Upper lobe of right lung (tissue), 1 donor: ENCODE data around the gene AGPAT1. TPM values are rescaled to one million over a fixed set of nuclear protein-coding genes. Genes with fewer than 3 reads are reported as not detected.

Source experiments
- ATAC-seq: fragments of 200-7000 bp; cut with Tn5 transposase; one replicate; pipeline ENCODE4 v1.9.1; 2020; ENCODE audit warnings: mild to moderate bottlenecking, moderate library complexity
- DNase-seq: peaks from one replicate; pipeline ENCODE4 v3.0.0-alpha.2; 2020
- H3K27ac ChIP-seq: fragments of 200-600 bp; one replicate; pipeline ENCODE4 v1.8.0; 2022
- H3K27me3 ChIP-seq: fragments of 200-600 bp; one replicate; pipeline ENCODE4 v1.8.0; 2022; ENCODE audit warnings: mild to moderate bottlenecking
- H3K36me3 ChIP-seq: fragments of 200-600 bp; one replicate; pipeline ENCODE4 v1.8.0; 2022
- H3K4me1 ChIP-seq: fragments of 200-600 bp; one replicate; pipeline ENCODE4 v1.8.0; 2022
- H3K4me3 ChIP-seq: fragments of 200-600 bp; one replicate; pipeline ENCODE4 v1.8.0; 2022; ENCODE audit warnings: mild to moderate bottlenecking
- H3K9me3 ChIP-seq: fragments of 200-600 bp; one replicate; pipeline ENCODE4 v1.8.0; 2022
- CTCF ChIP-seq: fragments of 200-600 bp; IDR thresholded peaks from one replicate; pipeline ENCODE4 v1.8.0; 2022; ENCODE audit warnings: antibody characterized with exemption
- intact Hi-C: fragments of 100-400 bp; cut with DNase I; formaldehyde crosslinking; loops from one replicate; pipeline ENCODE4 v1.11.0; 2022
- long read RNA-seq: library from polyadenylated mRNA; unstranded; transcript quantifications from one replicate; pipeline ENCODE4 v2.0.0, GENCODE V29; 2021
- total RNA-seq: library from RNA; stranded (reverse); fragmentation: NEBNext Ultra II Directional; extraction: Animal tissue kit (Norgen Biotek cat#: 25700); gene quantifications from one replicate; pipeline ENCODE4 v1.2.1, GENCODE V29; 2021
- donor health status: DM: no; HTN: yes; CAD: no; lungs with severe emphysema.

Gene AGPAT1
- 53.0 TPM for total RNA-seq
- long read RNA-seq, transcript AGPAT1-203 (7 exons, 2,234 nt): major isoform, 68 of 89 reads
- long read RNA-seq, partial matches to known transcripts: 7 of 89 reads
- long read RNA-seq, other reads (novel, unspliced or antisense): 11 of 89 reads

- H3K27me3 ChIP-seq: no peaks in the 10 kb centered on the region
- H3K9me3 ChIP-seq: no peaks in the 10 kb centered on the region
- DNase-seq (peak; percentile 97), ATAC-seq (peak; percentile 81)
- peak within 1 kb of the TSS; percentile 98 for H3K27ac ChIP-seq
- TF ChIP-seq CTCF: no peak
- H3K4me3 ChIP-seq: peak within 1 kb of the TSS; percentile 85
- H3K4me1 ChIP-seq: peaks cover 37% of the 10 kb centered on the region
- intact Hi-C loops: no loop called here
- peaks cover 11% of the 10 kb centered on the region for H3K36me3 ChIP-seq
These were observed at the start of gene AGPAT1 for GRCh38 chr6:32175711-32176475. Gene AGPAT1 (minus strand): TSS chr6:32176084. CDS start chr6:32171496, 4,588 bp downstream.

- peak overlapping the region; percentile 75 for H3K27ac ChIP-seq
- H3K4me1 ChIP-seq: no peaks in the 10 kb centered on the region
- ATAC-seq: no peak
- no peak for DNase-seq
- no peaks in the 10 kb centered on the region for H3K27me3 ChIP-seq
- TF ChIP-seq CTCF: no peak
- no peak overlapping the region for H3K4me3 ChIP-seq
- intact Hi-C loops: no loop called here
- H3K9me3 ChIP-seq: no peaks in the 10 kb centered on the region
- H3K36me3 ChIP-seq: no peaks in the 10 kb centered on the region
These were observed 48.8 kb upstream of the AGPAT1 start for GRCh38 chr6:32224696-32225095.

GRCh38 chr6:32223258-32224235, 47.7 kb upstream of the AGPAT1 start, which contains the start of gene NOTCH4:
Gene NOTCH4 (minus strand): TSS chr6:32224067. CDS start chr6:32223928, 139 bp downstream.
- H3K27ac ChIP-seq: peak within 1 kb of the TSS; percentile 75
- DNase-seq (no peak), ATAC-seq (peak; percentile 46)

GRCh38 chr6:32222333-32223230, 46.7 kb upstream of the AGPAT1 start:
- H3K27ac ChIP-seq: no peak overlapping the region
- no peaks in the 10 kb centered on the region for H3K36me3 ChIP-seq
- no peaks in the 10 kb centered on the region for H3K9me3 ChIP-seq
- no peak for DNase-seq
- intact Hi-C loops: no loop called here
- H3K27me3 ChIP-seq: no peaks in the 10 kb centered on the region
- no peaks in the 10 kb centered on the region for H3K4me1 ChIP-seq
- no peak for ATAC-seq
- peak overlapping the region; percentile 39 for H3K4me3 ChIP-seq
- no peak for TF ChIP-seq CTCF

More at GRCh38 chr6:32223258-32224235, 47.7 kb upstream of the AGPAT1 start, which contains the start of gene NOTCH4:
- TF ChIP-seq CTCF: no peak
- Histone ChIP-seq H3K9me3 (no peaks in the 10 kb centered on the region), H3K4me3 (peak within 1 kb of the TSS; percentile 39), H3K36me3 (no peaks in the 10 kb centered on the region), H3K27me3 (no peaks in the 10 kb centered on the region), H3K4me1 (no peaks in the 10 kb centered on the region)
- intact Hi-C loops: no loop called here

GRCh38 chr6:32220021-32220420, 44.1 kb upstream of the AGPAT1 start:
- H3K36me3 ChIP-seq: no peaks in the 10 kb centered on the region
- no peaks in the 10 kb centered on the region for H3K9me3 ChIP-seq
- TF ChIP-seq CTCF: no peak
- DNase-seq (no peak), ATAC-seq (no peak)
- no peak overlapping the region for H3K27ac ChIP-seq
- H3K4me3 ChIP-seq: no peak overlapping the region
- H3K27me3 ChIP-seq: no peaks in the 10 kb centered on the region
- intact Hi-C loops: no loop called here
- no peaks in the 10 kb centered on the region for H3K4me1 ChIP-seq
